Bone marrow (tissue), 2 donors: ENCODE measurements around the gene TMEM59.
"Not testable (repeated sequence)": the region's sequence is repeated elsewhere in the genome, so short reads cannot be mapped to it uniquely, and the experiment has no call there.

Source experiments
- DNase-seq, 2 donors: peaks; one replicate each; lab custom pipeline; 2025; lab: John Stamatoyannopoulos, UW

TMEM59 gene

DNA sequence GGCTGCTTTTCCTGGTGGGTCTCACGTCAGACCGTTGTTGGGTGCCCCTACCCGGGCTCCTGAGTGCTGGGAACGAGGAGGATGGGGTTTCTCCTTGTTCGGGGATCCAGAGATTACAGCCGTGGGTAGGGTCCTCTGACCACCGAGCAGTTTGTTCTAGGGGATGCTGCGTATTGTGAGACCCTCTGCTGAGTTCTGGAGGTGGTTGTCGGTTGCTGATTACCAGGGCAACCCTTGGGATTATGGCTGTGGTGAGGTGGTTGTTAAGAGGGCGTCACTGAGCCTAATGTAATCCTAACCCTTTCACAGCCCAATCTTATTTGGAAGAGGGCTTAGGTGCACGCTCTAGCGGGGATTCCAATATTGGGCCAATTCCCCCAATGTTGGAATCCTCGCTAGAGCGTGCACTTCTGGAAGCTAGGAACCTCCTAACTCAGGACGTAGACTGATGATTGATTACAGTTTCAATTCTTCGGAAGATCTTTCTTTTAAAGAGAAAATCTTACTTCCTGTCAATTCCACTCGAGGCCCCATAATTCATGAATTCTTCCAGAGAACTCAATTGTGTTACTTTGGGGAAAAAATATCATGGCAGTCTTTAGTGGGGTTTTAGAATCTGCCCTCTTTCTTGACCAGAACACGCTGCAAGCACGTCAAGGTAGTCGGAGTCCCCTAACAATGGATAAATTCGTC, 887 bp upstream of the TMEM59 start:
- no peak for DNase-seq

DNA sequence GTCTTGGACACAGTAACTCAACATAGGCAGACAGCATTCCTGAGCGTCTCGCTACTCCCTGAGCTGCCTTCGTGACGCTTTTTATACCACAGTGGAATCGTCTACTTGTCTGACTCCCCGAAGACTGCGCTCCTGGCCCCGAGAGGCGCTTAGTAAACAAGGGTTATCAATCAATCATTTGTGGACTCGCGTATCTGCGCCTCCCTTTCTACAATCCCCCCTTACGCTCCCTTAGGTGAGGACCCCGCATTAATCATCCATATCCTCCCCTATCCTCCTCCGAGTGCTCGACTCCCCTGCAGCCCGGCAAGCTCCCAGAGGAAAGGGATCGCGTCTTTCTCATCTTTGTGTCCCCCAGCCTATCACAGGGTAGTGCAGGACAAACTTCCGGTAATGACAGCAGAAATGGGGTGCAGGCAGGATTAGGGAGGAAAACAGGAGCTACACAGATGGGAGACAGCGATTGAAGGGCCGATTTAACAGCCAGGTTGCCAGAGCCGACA, 522 bp downstream of the TMEM59 start:
- DNase-seq, result peak; percentile 30 to 50

DNA sequence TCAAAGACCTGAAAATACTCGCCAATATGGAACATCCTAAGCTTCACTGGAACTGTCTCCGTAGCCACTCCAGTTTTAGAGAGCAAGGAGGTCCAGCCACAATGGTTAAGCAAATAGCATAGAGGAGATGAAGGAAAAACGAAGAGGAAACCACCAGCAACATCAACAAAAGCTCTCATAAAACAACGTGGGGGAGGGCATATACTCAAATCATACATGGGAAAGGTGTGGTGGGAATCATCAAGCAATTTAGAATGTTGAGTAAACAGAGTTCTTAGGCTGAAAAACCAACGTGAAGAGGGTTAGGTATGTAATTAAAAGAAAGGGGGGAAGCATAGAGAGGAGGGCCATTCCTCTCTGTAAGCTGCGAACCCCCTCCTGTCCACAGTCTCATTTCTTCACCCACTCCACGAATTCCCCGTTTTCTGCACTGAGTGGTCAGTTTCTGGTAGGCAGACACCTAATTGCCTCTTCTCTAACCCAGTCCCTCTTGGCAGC, 1.0 kb downstream of the TMEM59 start:
- no peak for DNase-seq

DNA sequence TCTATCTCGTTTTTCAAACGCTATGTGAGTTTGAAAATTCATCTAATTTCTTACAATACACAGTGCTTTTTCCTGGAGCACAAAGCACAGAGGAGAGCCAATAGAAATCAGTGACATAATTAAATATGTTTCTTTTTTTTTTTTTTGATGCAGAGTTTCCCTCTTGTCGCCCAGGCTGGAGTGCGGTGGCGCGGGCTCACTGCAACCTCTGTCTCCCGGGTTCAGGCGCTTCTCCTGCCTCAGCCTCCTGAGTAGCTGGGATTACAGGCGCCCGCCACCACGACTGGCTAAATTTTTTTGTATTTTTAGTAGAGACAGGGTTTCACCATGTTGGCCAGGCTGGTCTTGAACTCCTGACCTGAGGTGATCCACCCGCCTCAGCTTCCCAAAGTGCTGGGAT, 2.6 kb downstream of the TMEM59 start:
- DNase-seq, result not testable (repeated sequence)

DNA sequence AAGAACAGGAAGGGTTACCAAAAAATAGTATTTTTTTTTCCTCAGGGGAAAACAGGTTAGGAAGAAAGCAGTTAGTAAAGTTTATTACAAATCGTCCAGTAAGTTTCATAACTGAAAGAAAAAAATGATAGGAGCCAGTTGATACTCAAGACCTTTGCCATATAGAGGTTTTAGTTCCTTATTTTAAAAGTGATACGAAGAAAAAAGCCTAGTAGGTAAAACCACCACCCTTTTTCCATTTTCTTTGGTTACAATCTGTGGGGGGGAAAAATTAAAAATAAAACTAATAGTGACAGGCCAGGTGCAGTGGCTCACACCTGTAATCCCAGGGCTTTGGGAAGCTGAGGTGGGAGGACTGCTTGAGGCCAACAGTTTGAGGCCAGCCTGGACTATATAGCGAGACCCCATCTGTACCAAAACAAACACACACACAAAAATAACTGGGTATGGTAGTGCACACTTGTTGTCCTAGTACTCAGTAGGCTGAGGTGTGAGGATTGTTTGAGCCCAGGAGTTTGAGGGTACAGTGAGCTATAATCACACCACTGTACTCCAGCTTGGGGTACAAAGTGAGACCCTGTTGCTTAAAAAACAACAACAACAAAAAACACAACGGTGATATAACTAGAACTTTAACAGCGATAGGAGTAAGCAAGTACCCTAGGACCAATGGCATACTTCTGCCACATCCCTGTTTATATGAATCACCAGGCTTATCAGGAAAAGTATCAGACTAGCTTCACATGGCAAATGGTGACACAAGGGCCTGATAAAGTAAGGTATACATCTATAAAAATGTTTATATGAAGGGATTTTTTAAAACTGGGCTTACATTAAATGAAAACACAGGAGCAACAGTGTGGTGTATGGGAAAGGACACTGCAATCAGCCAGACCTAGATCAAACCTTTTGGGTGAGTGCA, 5.4 kb downstream of the TMEM59 start:
- DNase-seq, result no peak

DNA sequence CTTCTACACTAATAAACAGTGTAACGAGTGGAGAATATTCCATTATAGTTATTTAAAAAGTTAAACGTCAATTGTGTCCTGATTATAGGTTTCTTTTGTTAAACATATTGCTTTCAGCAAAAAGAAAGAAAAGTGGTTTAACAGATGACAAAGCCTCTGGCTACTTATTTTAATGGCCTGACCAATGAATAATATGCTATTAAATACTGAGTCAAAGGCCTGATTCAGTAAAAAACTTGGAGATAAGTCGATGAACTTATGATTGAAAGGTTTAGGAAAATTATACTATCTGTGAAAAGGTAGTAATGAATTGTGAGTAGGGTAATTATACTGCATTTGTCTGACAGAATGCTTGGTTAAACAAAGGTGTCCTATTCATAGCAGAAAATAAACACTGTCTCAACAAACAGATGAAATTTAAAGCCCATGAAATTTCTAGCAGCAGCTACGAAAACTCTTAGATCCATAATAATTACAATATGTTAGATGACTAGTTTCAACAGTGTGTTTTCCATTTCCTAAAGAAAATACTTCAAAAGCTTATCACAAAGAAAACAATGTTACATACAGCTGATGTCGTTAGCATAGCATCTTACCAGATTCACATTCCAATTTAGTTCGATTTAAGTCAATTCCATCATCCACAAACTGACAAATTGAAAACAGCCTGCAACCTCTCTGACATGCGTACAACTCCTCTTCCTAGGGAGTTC, 6.2 kb downstream of the TMEM59 start:
- DNase-seq, result no peak

DNA sequence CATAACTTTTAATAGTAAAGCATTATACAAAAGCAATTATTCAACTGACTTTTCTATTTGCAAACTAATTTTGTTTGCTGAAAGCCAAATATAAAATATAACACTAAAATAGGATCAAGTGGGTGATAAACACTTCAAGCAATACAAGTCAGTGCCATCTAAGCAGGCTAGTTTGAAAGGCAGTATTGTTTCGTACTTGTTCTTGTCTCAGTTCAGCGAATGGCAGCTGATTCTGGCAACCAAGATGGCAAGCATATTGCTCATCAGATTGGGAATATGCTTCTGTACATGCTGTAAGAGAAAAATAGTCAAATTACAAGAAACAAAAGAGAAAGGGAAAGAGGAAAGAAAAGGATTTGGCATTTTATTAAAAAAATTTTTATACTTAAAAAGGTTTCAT, 7.5 kb downstream of the TMEM59 start:
- DNase-seq, result no peak

DNA sequence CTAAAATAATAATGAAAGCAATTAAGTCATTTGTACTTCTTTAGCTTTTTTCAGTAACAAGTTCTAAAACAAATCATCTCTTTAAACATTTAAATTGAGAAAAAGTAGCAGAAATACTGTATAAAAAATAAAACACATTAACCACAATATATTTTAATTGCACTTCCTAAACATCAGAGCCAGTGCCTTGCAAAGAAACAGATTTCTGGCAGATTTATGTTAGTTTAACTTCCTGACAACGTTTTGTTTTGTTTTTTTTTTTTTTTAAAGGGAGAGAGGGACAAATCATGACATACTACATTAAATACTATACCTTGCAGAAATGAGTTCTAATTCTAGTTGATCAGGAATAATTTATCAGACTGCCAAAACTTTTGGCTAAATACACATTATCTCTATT, 11.2 kb downstream of the TMEM59 start:
- DNase-seq, result no peak

DNA sequence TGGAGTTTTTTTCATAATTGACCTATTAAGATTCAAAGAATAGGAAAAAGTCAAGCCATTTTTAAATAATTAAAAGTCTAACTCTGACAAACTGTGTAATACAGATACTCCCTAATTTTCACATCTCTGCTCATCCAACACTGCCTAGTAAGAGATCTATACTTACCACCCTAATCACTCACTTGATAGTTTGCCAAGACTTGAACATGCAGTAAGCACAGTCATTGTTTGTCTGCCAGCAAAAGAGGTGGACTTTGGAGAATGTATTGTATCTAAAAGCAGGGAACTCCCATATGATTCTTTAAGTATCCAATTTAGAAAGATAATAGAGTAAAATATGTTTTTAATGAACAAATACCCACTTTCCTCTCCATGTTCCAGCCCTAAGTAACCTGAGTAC, 15.5 kb downstream of the TMEM59 start:
- no peak for DNase-seq

DNA sequence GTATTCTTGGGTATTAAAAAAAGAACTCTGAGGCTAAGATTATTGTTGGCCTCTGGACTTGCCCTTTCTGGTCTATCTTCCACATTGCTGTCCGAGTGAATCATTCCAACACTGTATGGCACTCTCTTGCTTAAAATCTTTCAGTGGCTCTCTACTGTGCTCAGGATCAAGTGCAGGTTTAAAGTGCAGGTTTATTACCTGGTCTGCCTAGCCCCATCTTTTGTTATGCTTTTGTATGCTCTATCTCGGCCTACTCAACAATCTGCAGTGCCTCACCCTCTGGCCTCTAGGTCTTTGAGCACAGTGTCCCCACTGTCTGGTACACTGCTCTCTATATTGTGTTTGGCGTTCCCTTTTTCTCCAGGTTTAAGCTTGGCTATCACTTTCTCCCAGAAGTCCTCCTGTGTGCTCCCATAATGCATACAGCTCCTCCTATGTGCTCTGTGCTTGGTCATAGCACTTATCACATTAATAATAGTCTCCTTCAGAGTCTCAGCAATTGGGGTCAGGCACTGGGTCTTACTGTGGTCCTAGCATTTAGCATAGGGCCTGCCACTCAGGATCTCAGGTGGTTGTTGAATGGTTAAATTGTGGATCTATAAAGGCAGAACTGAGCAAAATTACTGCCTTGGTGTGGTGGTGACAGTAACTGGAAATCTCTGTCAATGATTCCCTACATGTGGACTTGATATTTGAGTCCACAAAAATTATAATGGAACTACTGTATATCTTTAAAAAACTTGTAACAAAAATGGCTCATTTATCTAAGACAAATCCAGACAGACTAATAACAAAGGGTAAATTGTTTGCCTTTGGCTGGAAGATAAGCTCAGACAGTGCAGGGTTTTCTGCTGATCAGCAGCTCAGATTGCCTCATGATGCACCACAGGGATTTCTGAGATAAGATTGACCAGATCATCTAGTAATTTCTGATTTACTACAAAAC, 24.4 kb downstream of the TMEM59 start:
- no peak for DNase-seq

DNA sequence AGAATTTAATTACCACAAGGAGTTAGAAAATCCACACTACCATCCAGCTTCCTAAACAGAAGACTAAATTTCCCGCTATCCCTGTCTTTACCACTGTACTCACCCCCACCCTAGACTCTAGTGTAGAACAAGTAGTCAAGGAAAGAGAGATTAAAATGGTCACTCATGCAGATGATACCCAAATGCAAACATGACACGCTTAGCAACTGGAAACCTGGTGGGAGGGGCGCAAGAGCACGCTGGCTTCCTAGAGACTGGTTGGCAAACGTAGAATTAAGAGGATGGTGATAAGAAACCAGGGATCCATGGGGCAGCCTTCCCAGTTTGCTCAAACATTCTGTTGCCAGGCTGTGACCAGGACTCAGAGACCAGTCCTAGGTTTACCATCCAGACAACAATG, 25.2 kb downstream of the TMEM59 start:
- DNase-seq, result no peak

DNA sequence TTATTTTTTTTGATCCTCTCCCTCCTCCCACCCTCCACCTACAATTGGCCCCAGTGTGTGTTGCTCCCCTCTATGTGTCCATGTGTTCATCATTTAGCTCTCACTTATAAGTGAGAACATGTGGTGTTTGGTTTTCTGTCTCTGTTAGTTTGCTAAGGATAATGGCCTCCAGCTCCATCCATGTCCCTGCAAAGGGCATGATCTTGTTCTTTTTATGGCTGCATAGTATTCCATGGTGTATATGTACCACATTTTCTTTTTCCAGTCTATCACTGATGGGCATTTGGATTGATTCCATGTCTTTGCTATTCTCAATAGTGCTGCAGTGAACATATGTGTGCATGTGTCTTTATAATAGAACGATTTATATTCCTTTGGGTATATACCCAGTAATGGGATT, 28.2 kb downstream of the TMEM59 start:
- DNase-seq, result not testable (repeated sequence)

DNA sequence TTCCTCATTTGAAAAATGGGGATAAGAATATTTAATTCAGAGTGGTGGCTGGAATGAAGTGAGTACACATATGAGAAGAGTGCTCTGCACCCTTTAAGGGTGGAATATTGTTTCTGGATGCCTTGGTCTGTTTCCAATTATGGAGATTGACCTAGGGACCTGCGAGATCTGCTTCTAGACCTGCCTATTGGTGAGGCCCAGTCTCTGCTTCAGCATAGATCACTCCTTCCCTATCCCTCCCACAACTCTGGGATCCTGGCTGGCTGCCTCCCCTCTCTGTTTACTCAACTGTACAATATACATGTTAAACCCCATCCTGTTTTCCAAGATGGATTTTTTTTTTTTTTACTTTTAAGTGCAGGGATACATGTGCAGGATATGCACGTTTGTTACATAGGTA, 28.6 kb downstream of the TMEM59 start:
- no peak for DNase-seq

DNA sequence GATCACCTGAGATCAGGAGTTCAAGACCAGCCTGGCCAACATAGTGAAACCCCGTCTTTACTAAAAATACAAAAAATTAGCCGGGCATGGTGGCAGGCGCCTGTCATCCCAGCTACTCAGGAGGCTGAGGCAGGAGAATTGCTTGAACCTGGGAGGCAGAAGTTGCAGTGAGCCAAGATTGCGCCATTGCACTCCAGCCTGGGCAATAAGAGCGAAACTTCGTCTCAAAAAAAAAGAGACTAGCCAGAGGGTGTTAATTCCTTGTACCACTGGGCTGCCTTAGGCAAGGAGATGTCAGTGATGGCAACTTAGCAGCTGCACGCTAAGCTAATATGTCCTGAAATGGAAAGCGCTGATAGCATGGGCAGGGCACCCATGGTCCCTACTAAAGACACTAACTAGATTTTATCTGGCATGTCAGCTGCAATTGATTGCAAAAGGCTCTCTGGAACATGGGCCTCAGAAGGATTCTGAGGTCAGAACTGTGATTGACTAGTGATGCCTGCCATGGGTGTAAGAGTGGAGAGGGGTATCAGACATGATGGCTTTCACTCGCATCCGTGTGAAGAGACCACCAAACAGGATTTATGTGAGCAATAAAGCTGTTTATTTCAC, 33.3 kb downstream of the TMEM59 start:
- DNase-seq, result not testable (repeated sequence)

DNA sequence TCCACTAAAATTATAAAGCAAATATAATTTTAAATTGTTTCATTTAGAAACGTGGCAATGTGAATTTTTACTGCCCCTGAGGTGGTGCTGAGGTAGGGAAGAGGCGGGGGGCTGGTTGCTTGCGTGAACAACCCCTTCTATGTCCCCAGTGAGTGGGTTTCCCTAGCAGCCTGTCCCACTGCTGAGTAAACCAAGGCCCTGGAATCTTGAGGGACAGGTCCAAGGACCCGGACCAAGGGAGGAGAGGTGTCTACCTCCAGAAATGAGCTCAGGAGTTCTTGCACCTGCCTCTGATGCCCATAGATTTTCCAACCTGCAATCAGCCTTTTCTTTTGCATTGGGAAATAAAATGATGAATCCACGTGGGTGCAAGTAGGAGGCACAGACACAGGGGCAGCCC, 34.4 kb downstream of the TMEM59 start:
- DNase-seq, result no peak

DNA sequence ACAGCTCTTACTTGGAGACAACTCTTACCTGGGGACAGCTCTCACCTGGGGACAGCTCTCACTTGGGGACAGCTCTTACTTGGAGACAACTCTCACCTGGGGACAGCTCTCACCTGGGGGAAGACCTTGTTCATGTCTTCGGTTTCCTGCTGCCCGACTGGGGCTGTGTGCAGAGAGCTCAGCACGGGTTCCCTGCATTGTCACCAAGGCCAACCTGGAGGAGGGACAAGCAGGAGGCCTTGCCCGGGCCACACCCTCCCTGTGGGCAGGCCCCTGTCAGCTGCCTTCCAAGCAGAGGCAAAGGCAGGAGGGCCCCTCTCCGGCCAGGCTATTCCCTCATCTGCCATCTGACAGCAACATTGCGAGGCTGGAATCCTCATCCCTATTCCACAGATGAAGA, 35.0 kb downstream of the TMEM59 start, which contains the start of gene LDLRAD1:
LDLRAD1 (minus strand) TSS at position 208 of the 400 bp plus-strand sequence; CDS start at position 134, 74 bp downstream.
- no peak for DNase-seq

DNA sequence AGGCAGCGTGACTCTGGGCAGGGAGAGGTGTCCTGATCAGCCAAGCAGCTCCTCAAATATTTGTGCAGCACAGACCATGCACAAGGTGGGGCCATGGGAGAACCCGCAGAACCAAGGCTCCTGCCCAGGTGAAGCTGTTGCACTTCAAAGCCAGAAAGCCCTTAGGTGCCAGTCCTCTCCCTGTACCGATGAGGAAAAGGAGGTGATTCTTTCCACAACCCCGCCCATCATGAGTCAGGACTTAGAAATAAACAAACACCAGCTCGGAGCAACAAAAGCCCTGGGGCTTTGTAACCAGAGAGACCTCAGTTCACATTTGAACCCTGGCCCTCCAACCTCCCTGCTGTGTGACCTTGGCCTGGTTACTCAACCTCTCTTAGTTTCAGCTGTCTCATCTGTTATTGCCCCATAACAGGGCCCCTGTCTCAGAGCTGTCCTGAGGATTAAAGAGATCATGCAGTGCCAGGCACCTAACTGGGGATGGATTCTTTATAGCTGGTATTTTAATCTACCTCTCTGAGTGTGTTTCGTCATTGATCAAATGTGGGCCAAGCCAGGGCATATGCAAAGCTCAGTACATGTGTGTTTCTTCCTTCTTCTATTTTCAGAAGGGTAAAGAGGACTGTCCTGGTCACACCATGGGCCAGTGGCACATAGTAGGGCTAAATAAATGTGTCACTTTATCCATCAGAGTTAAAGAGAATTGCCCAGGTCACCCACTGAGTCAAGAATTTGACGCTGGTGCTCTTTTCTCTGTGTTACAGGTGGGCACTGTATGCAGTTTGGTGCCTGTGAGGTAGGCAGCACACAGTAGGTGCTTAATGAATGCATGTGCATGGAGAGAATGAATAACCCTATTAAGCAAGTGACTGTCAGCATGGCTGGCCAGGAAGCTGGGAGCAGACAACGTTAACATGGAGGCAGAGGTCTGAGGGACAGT, 36.4 kb downstream of the TMEM59 start:
- no peak for DNase-seq

DNA sequence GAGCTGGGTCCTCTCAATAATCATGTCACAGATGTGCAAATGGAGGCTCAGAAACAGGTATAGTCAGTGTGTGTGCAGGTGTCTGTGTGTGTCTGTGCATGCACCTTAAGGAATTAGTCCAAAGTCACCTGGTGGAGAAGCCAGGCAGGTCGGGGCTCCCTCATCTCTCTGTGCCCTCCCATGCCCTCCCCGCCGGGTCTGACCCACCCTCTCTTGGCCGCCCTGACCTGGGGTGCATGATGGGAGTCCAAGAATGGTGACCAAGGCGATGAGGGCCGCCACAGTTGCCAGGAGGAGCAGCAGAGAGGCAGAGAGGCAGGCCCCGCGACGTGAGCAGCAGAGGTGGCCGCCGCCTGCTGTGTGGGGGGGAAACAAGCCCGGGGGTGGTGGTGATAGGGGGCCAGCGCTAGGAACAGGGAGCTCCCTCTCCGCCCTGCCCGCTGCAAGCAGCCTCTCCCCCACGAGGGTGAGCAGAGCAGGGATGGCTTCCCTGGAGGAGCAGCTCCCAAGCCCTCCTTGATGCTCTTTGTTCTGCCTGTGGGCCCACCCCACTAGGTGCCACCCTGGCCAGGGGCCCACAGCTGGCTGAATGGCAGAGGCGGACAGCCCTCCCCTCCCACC, 38.9 kb downstream of the TMEM59 start:
- DNase-seq, result no peak

DNA sequence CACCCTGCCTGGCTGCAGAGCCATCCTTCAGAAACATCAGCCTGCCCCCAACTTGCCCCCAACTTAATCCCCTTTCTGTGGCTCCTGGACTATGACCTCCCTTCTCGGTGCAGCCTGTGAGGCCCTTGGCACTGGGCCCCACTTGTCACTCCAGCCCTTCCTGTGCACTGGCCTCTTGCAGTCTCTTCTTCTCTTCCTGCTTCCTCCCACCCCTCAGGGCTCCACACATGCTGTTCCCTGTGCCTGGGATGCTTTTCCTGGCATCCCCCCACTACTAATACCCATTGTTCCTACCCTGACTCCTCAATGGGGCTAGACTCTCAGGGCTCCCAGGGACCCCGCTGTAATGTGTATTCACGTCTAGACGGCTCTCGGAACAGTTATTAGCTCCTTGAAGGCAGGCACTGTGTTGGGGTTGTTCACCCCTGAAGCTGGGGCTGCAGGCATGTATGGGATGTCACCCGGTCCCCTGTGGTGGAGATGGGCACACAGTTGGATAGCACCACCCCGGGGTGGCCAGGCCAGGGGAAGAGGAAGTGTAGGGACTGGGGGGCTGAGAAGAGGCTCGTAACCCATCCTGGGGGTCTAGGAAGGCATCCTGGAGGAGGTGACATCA, 39.5 kb downstream of the TMEM59 start:
- no peak for DNase-seq
